GM18909 (cell line): ENCODE data around the gene DYNC1I1.
A peak's percentile ranks its signal among the peaks of the same experiment; 100 is the strongest.

Experiments
- ATAC-seq: cut with Tn5 transposase; IDR thresholded peaks from one replicate; pipeline ENCODE4 v1.9.1; 2021; ENCODE audit warnings: mild to moderate bottlenecking; ENCODE audit not compliant: unreplicated experiment, poor library complexity

Gene DYNC1I1

GRCh38 chr7:95843286-95843685 lies 70.9 kb downstream of the DYNC1I1 start:
- ATAC-seq: no peak

GRCh38 chr7:95845007-95845406 lies 72.7 kb downstream of the DYNC1I1 start:
- no peak for ATAC-seq

GRCh38 chr7:95847061-95847460 lies 74.7 kb downstream of the DYNC1I1 start:
- no peak for ATAC-seq

GRCh38 chr7:95859429-95859828 lies 87.1 kb downstream of the DYNC1I1 start:
- ATAC-seq: no peak

GRCh38 chr7:95861041-95861440 lies 88.7 kb downstream of the DYNC1I1 start:
- ATAC-seq: no peak

- ATAC-seq: no peak
Observed at GRCh38 chr7:95863623-95864022, 91.3 kb downstream of the DYNC1I1 start.

- no peak for ATAC-seq
Observed at GRCh38 chr7:95865716-95866371, 93.5 kb downstream of the DYNC1I1 start.

- ATAC-seq: peak; percentile 84
Observed at GRCh38 chr7:95867309-95867708, 95.0 kb downstream of the DYNC1I1 start.

- ATAC-seq: no peak
Observed at GRCh38 chr7:95871075-95871848, 98.9 kb downstream of the DYNC1I1 start.

- no peak for ATAC-seq
Observed at GRCh38 chr7:95871896-95872295, 99.5 kb downstream of the DYNC1I1 start.

GRCh38 chr7:95874129-95874528 lies 101.8 kb downstream of the DYNC1I1 start:
- no peak for ATAC-seq

- ATAC-seq: no peak
Observed at GRCh38 chr7:95874541-95875265, 102.3 kb downstream of the DYNC1I1 start.

GRCh38 chr7:95875519-95875918 lies 103.2 kb downstream of the DYNC1I1 start:
- no peak for ATAC-seq

GRCh38 chr7:95878677-95879076 lies 106.3 kb downstream of the DYNC1I1 start:
- no peak for ATAC-seq

GRCh38 chr7:95881597-95881996 lies 109.2 kb downstream of the DYNC1I1 start:
- no peak for ATAC-seq

GRCh38 chr7:95883217-95883616 lies 110.9 kb downstream of the DYNC1I1 start:
- ATAC-seq: no peak

- no peak for ATAC-seq
Observed at GRCh38 chr7:95886501-95887090, 114.2 kb downstream of the DYNC1I1 start.

GRCh38 chr7:95893484-95893883 lies 121.1 kb downstream of the DYNC1I1 start:
- ATAC-seq: no peak

GRCh38 chr7:95897557-95898251 lies 125.3 kb downstream of the DYNC1I1 start:
- no peak for ATAC-seq

- no peak for ATAC-seq
Observed at GRCh38 chr7:95899919-95900513, 127.7 kb downstream of the DYNC1I1 start.
